NCI-H1436 (cell line): ENCODE results near the gene UBE4A.

Experiments used
- DNase-seq: peaks from one replicate; lab custom pipeline; 2025; lab: John Stamatoyannopoulos, UW

The UBE4A gene, protein sequence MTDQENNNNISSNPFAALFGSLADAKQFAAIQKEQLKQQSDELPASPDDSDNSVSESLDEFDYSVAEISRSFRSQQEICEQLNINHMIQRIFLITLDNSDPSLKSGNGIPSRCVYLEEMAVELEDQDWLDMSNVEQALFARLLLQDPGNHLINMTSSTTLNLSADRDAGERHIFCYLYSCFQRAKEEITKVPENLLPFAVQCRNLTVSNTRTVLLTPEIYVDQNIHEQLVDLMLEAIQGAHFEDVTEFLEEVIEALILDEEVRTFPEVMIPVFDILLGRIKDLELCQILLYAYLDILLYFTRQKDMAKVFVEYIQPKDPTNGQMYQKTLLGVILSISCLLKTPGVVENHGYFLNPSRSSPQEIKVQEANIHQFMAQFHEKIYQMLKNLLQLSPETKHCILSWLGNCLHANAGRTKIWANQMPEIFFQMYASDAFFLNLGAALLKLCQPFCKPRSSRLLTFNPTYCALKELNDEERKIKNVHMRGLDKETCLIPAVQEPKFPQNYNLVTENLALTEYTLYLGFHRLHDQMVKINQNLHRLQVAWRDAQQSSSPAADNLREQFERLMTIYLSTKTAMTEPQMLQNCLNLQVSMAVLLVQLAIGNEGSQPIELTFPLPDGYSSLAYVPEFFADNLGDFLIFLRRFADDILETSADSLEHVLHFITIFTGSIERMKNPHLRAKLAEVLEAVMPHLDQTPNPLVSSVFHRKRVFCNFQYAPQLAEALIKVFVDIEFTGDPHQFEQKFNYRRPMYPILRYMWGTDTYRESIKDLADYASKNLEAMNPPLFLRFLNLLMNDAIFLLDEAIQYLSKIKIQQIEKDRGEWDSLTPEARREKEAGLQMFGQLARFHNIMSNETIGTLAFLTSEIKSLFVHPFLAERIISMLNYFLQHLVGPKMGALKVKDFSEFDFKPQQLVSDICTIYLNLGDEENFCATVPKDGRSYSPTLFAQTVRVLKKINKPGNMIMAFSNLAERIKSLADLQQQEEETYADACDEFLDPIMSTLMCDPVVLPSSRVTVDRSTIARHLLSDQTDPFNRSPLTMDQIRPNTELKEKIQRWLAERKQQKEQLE

DNA sequence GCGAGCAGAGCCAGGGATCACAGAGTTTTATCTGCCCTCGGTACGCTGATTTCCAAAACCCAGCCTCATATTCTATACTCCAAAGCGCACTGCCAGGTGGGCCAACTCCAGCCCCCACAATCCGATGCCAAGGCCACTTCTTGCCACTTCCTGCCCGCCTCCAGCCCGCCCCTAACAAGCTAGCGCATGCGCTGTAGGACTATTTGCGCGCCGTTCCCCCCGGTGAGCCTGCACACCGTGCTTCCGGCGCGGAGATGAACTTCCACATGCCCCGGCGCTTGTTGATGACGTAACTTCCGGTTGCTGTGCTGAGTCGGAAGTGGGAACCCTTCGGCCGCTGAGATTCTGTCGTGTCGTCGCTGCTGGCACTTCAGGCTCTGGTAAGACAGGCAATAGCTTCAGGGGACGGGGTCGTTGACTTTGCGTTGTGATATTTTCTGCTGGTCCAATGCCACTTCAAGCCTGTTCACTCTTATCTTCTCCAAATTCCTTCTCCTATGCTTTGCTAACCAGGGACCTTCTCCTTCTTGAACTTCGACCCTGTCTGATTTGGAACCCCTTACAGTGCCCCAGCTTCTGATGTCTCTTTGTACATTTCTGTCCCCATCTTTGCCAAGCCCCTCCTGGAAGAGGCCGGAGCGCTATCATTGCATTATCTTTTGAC, at the start of gene UBE4A:
UBE4A (plus strand) TSS at position 306 of the 664 bp plus-strand sequence. CDS start 5,481 bp downstream, outside the sequence.
- DNase-seq, result peak; percentile 95

DNA sequence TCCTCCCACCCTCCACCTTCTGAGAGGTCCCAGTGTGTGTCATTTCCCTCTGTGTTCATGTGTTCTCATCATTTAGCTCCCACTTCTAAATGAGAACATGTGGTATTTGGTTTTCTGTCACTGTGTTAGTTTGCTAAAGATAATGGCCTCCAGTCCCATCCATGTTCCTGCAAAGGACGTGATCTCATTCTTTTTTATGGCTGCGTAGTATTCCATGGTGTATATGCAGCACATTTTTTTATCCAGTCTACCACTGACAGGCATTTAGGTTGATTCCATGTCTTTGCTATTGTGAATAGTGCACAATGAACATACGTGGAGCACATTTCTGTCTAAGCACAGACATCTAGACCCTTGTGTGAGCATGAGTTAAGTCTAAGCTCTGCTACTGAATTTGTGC, 49.1 kb upstream of the UBE4A start:
- DNase-seq, result no peak

DNA sequence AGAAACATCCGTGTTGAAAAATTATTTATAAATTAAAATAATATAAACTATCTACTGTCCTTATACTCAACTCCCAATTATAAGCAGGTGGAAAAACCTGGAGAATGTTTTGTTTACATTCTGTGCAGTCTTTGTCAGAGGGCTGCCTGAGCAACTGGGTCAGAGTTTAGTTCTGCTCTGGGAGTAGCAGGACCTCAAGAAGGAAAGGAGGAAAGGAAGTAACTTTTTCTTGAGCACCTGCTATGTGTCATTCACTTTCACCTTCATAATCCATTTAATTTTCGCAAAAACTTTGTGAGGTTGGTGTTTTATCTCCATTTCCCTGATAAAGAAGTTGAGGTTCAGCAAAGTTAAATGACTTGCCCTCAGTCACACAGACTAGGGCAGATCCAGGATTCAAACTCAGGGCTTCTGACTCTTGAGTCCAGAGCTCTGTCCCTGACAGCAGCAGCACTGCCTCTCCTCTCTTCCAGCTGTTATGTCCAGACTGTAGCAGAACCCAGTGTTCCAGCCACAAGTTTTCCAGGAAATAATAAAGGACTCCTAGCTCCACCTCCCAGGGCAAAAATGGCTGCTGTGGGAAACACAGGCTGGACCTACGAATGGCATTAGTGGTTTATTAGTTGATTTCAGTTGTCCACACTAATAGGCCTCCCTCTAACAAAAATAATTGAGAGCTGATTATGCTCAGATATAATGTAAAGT, 48.5 kb upstream of the UBE4A start:
- DNase-seq, result no peak

DNA sequence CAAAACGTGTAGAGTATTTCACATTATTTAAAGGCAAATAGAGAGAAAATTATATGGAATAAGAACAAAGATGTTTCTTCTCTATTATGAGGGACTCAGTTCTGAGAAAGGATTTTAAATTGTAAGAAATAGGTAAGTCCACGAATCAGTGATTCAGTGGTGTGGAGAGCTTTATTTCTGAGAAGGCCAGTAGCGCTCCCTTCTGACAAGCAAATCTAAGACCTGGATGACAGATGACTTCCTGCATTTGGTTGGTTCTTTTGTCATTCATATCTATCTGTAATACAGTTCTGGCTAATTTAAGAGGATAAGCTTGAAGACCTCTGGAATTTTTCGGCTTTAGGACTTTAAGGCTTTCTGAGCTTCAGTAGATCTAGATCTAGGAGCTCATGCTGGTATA, 47.9 kb upstream of the UBE4A start:
- no peak for DNase-seq

DNA sequence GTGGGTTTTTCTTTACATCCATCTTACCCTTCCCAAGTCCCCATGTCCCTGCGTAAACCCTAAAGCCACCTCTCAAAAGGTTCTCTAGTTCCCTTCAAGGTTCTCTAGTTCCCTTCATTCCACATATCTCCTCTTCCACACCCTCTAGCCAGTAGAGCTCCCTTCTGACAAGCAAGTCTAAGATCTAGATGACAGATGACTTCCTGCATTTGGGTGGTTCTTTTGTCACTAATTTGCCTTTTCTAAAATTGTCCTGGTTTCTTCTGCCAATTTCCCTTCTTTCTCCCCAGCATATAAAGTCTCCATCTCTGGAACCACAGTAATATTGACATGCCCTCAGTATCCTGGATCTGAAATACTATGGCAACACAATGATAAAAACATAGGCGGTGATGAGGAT, 47.1 kb upstream of the UBE4A start:
- no peak for DNase-seq

DNA sequence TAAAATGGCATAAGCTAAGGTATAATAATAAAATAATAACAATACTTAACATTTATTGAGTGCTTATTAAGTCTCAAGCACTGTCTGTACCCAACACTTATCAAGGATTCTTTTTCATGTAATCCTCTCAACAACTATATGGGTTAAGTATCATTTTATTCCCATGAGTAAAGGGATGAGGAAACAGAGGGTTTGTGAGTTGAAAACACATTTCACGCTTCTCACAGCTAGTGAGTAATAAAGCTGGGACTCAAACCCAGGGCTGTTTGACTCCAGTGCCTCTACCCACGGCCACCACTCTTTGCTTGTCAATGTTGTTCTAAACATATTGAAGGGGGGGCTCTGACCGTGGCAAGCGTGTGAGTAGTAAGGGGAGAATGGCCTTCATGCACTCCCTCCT, 46.2 kb upstream of the UBE4A start:
- no peak for DNase-seq

DNA sequence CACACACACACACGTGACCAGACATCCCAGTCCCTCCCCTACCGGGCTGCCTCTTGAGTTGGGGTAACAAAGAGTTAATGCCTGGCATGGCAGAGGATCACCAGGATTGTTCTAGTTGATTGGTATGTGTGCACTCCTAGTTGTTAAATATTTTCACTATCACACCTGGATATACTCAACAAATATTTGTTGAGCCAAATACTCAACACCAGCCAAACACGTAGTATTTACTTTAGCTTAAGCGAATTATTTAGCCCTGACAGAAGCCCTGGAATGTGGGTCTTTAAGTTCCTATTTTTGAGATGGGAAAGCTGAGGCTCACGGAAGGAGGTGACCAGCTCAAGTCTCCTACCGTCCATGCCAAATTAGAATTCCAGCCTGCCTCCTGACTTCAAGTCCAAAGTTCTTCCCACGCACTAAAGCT, 44.4 kb upstream of the UBE4A start:
- no peak for DNase-seq

DNA sequence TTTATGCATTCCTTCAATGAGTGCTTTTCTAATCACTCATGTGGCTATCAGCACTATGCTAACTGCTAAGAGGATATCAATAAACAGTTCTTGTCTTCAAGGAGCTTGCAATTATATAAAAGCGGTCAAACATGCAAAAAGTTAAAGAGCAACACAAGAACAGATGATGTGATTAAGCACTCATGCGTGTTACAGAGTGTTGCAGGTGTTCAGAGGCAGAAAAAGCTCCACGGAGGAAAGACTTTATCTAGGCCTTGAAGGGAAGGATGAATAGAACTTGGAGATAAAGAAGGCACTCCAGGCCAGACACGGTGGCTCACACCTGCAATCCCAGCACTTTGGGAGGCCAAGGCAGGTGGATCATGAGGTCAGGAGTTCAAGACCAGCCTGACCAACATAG, 41.3 kb upstream of the UBE4A start:
- no peak for DNase-seq

DNA sequence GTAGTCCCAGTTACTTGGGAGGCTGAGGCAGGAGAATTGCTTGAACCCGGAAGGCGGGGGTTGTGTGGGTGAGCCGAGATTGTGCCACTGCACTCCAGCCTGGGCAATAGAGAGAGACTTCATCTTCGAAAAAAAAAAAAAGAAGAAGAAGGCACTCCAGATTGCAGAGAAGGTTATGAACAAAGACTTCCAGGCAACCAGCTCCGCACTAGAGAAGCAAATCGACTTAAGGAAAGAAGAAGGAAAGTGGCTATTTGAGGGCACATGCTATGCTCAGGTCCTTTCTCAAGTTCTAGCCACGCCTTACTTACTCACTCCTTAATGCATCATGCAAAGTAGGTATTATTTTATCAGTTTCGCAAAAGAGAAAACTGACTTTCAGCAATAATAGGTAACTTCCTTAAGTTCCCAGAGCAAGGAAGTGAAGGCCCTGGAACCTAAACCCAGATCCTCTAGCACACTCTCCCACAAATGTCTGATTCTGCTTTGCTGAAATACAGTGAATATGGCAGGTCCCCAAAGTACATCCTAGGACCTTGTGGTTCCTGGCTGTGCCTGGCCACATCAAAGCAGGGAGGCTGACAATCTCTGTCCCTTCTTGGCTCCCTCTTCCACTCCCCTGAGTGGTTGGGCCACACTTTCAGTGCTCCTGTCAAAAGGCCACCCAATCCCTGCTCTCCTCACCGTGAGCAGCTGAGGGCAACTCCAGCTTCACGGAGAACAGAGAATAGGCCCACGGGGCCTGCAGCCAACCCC, 40.6 kb upstream of the UBE4A start:
- DNase-seq, result no peak

DNA sequence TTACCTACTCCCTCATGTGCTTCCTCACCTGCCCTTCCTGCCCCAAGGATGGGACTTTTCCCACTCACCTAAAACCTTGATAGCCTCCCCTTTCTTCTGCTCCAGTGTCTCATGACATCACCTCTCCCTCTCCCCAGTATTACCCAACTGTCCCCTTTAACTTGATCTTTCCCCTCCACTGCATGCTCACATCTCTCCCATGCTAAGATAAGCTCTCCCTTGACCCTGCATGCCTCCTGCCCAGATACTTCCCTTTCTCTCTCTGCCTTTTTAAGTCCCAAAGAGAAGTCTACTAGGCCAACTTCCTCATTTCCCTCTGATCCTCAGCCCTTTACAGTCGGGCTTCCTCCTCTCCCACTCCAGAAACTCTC, 40.1 kb upstream of the UBE4A start:
- DNase-seq, result no peak

DNA sequence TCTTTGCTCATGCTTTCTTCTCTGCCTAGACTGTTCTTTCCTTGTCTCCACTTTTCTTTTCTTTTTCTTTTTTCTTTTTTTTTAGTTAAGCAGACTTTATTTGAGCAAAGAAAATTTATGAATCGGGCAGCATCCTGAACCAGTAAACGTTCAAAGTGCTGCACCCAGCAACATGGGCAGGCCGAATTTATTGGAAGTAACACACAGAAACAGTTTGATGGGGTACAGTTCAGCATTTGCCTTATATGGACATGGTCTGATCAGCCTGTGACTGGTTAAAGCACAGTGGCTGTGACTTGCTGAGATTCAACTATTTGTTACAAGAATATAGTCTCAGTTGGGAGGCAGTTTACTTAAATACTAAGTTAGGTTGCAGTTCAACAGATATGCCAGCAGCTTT, 38.9 kb upstream of the UBE4A start:
- DNase-seq, result no peak

DNA sequence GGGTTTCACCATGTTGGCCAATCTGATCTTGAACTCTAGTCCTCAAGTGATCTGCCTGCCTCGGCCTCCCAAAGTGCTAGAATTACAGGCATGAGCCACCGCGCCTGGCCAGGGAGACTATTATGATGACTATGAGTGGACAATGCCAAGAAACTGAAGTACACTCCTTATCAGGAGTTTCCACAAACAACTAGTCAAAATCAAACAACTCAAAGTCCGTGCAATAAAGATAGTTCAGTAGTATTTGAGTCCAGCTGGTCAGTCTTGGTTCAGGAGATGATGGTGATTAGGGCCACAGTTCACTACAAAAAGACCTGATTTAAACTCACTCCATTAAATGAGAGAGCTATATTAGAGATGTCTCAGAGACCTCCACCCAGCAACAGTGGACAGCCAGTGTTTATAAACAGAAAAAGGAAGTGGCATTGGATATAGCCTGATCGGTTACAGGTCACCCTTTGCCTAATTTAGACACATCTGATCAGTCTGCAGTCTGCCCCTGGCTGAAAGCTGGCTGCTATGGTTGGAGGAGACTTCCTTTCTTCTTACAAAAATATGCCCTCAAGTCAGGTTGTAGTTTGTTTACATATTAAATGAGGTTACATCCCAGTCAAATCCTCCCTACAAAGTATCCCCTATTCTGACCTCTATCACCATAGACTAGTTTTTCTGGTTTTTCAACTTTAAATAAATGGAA, 37.9 kb upstream of the UBE4A start:
- no peak for DNase-seq

DNA sequence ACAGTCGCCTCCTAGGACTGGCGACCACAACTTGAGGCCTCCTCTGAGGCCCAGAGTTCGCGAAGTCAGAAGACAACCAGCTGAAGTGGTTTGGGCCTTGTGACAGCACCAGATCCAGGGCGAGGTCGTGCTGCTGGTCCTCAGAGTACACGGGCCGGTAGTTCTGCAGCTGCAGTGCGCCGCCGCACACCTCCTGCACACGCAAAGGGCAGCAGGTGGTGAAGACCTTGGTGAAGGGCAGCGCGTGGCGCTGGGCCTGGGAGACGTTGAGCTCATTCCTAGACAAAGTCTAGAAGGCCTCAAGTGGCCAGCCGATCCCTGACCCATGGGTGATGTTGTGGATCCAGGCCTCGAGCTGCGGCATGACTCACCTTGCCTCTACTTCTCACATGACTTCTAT, 36.7 kb upstream of the UBE4A start:
- no peak for DNase-seq

DNA sequence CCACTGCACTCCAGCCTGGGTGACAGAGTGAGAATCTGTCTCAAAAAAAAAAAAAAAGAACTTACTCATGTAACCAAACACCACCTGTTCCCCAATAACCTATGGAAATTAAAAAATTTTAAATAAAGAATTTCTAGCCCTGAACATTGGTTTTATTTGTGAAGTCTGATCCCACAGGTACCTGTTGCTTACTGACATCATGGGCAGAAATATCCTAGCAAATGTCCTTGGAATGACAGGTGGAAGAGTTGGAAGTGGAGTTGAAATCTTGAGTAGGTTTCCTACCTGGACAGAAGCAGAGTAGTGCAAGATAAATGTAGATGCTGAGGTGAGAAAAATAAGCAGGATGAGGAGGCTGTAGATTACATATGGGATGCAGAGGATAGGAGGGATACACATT, 34.1 kb upstream of the UBE4A start:
- no peak for DNase-seq

DNA sequence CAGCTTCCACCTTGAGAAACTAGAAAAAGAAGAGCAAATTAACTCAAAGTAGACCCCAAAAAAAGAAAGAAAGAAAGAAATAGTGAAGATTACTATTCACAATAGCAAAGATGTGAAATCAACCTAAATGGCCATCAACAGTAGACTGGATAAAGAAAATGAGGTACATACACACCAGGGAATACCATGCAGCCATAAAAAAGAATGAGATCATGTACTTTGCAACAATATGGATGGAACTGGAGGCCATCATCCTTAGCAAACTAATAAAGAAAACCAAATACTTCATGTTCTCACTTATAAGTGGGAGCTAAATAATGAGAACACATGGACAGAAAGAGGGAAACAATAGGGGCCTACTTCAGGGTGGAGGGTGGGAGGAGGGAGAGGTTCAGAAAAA, 30.7 kb upstream of the UBE4A start:
- no peak for DNase-seq

DNA sequence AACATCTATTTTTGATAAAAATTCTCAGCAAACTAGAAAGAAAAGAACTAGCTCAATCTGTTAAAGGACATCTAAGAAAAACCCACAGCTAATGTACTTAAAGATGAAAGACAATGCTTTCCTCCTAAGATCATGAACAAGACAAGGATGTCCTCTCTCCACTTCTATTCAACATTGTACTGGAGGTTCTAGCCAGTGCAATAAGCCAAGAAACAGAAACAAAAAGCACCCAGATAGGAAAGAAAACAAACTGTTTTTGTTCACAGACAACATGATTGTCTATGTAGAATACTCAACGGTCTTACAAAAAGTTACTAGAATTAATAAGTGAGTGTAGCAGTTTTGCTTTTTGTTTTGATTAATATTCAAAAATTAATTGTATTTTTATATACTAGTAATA, 24.7 kb upstream of the UBE4A start:
- no peak for DNase-seq

DNA sequence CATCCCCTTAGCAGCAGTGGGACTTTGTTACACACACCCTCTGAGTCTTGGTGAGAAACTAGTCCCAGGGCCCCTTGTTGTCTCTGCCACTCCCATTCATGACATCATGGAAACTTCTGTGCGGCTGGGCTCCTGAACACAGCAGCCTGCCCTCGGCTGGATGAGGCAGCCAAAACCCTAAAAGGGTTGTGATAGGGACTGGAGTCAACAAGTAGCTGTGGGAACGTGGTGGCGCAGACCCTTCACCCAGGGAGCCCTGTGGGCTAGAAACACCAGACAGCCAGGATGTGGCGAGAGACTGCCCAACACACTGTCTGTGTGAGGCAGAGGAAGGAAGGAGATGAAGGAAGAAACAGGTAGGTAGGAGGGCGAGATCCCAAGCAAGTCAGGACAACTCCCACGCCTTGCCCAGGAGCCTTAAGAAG, 20.8 kb upstream of the UBE4A start:
- DNase-seq, result no peak

DNA sequence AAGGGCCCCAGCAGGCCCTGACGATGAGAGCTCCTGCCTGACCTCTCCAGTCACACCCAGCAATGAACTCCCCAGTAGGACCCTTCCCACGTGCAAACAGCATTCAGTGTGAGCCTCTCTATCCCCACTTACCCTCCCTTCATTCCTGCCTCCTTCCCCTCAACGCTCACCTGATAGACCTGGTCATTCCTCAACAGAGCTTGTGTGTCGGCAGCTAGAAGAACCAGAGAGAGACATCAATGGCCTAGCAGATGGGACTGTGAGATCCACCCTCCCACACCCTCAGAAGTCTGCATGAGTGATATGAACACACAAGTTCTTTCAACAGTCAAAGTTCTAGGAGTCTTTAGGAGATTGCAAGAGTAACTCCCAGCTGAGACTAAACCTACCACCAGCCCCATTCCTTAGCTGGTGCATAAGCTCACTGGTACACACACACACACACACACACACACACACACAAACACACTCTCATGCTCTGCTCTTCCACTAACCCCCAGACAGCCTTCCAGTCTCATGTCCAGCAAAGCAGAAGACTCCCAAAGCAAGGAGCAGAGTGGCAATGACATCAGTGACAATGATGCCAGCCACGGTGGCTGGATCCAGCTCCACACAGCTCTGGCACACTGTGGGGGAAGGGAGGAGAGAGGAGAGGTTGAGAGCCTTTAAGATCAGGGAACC, 20.0 kb upstream of the UBE4A start:
- no peak for DNase-seq

DNA sequence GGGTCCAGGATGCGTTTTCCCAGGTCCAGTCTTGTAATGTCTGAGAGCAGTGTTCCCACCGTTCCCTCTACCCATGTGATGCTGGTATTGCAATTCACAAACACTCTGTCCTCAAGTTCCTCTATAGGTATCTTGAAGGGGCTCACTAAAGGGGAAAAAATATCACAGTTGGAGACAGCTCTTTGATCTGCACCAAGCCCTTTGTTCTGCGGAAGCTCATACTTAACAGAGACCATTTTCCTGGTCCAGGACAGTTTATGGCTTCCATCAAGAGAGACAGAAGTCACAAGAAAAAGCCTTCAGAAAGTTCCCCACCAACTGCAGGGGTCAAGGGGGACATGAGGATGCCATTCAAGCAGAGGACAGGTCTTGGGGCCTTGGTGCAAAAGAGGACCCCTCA, 19.0 kb upstream of the UBE4A start:
- no peak for DNase-seq

DNA sequence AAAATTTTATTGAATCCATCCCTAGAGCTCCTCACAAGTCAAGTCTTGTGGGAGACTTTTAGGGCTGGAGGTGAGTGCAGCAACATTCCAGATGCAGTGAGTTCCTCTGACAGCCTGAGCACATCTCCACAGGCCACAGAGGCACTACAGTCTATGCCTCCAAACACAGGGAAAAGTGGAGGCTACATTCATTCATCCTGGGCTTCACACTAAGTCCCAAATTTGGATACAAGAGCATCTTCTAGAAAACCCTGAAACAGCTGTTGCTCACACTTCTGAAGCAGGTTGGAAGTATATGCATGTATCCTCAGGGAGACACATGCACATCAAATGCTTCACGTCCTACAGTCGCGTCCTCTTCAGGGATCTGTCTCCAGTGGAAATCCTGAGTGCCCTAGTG, 18.1 kb upstream of the UBE4A start:
- no peak for DNase-seq
